OCI-LY7 (cell line): Measurements from ENCODE around the gene CDHR2. TPM values are rescaled to one million over a fixed set of nuclear protein-coding genes. Genes with fewer than 3 reads are reported as not detected.

Source experiments
- BruUV-seq: library from RNA; stranded (reverse); fragments of 400-500 nt; replicated peaks from 2 replicates; lab custom pipeline; 2021; lab: Mats Ljungman, UMichigan
- CTCF ChIA-PET: fragments of 300-600 bp; sonication (Branson Sonifier 250); formaldehyde crosslinking; loops from one replicate; lab custom pipeline; 2022; ENCODE audit warnings: antibody characterized with exemption; ENCODE audit not compliant: unreplicated experiment; lab: Charles Lee
- POLR2A ChIA-PET: fragments of 300-600 bp; sonication (Branson Sonifier 250); formaldehyde crosslinking; loops from one replicate; lab custom pipeline; 2022; ENCODE audit warnings: antibody characterized with exemption; lab: Charles Lee
- DNase-seq: peaks from one replicate; pipeline ENCODE4 v3.0.0-alpha.2; 2015; ENCODE audit warnings: low spot score
- H2AFZ ChIP-seq: fragments of 200-600 bp; sonication (generic), shearing (Covaris generic); 2 replicates; pipeline ENCODE4 v1.6.1; 2014; ENCODE audit warnings: mild to moderate bottlenecking, antibody characterized with exemption, low read length, moderate library complexity
- H3K27ac ChIP-seq: fragments of 200-600 bp; sonication (generic); 2 replicates; pipeline ENCODE4 v1.5.1; 2014; ENCODE audit warnings: mixed run types, low read depth, mild to moderate bottlenecking, moderate library complexity, low read length, inconsistent platforms; ENCODE audit not compliant: poor library complexity, severe bottlenecking
- H3K36me3 ChIP-seq: fragments of 200-600 bp; sonication (generic); 2 replicates; pipeline ENCODE4 v1.6.1; 2014; ENCODE audit warnings: mild to moderate bottlenecking, antibody characterized with exemption, low read length, moderate library complexity, mixed read lengths; ENCODE audit not compliant: insufficient read depth
- H3K4me1 ChIP-seq: fragments of 200-600 bp; sonication (generic); 2 replicates; pipeline ENCODE4 v1.5.1; 2014; ENCODE audit warnings: mild to moderate bottlenecking, low read length; ENCODE audit not compliant: insufficient read depth, poor library complexity, severe bottlenecking
- H3K4me2 ChIP-seq: fragments of 200-600 bp; sonication (generic); 2 replicates; pipeline ENCODE4 v1.6.1; 2014; ENCODE audit warnings: mild to moderate bottlenecking, low read length
- H3K4me3 ChIP-seq: fragments of 200-600 bp; sonication (generic); 2 replicates; pipeline ENCODE4 v1.5.1; 2014; ENCODE audit warnings: mild to moderate bottlenecking, low read depth, low read length; ENCODE audit not compliant: poor library complexity, severe bottlenecking
- H3K79me2 ChIP-seq: fragments of 200-600 bp; sonication (generic); 2 replicates; pipeline ENCODE4 v1.6.1; 2016; ENCODE audit warnings: low read depth, mild to moderate bottlenecking, low read length, moderate library complexity, mixed read lengths; ENCODE audit not compliant: insufficient read depth
- H3K9me2 ChIP-seq: fragments of 200-600 bp; sonication (generic); 2 replicates; pipeline ENCODE4 v1.6.1; 2016; ENCODE audit warnings: mild to moderate bottlenecking, low read length, mixed read lengths; ENCODE audit not compliant: insufficient read depth
- H3K9me3 ChIP-seq: fragments of 200-600 bp; sonication (generic); 2 replicates; pipeline ENCODE4 v1.6.1; 2014; ENCODE audit warnings: mild to moderate bottlenecking, mixed run types, low read length, mixed read lengths
- H4K20me1 ChIP-seq: fragments of 200-600 bp; sonication (generic); 2 replicates; pipeline ENCODE4 v1.6.1; 2014; ENCODE audit warnings: mild to moderate bottlenecking, antibody characterized with exemption, low read length, moderate library complexity, mixed read lengths; ENCODE audit not compliant: insufficient read depth
- EZH2phosphoT487 ChIP-seq: fragments of 200-600 bp; sonication (generic); IDR thresholded peaks from 2 replicates; pipeline ENCODE4 v1.6.1; 2018; ENCODE audit warnings: low read depth, borderline replicate concordance, mild to moderate bottlenecking, mixed run types, antibody characterized with exemption, low read length, moderate library complexity, mixed read lengths
- intact Hi-C: fragments of 100-400 bp; cut with micrococcal nuclease; formaldehyde crosslinking; loops from one replicate; pipeline ENCODE4 v1.10.0; 2022; ENCODE audit not compliant: unreplicated experiment
- total RNA-seq, 2 experiments: library from RNA; depleted of rRNA in 1 of 2; stranded (reverse); fragments of >200 nt in 1 of 2; shearing (Covaris generic) in 1 of 2; gene quantifications; 2 replicates each; pipeline ENCODE4 v1.2.3, GENCODE V29; 2014 to 2022
- TF ChIP-seq, protein P1 (sequence below): fragments of 200-600 bp; sonication (generic); conservative IDR thresholded peaks from 2 replicates; pipeline ENCODE4 v1.5.1; 2014; ENCODE audit warnings: mild to moderate bottlenecking, antibody characterized with exemption, low read length, moderate library complexity, mixed read lengths

Gene CDHR2
- total RNA-seq, 2 experiments from 2014 or later: 0.25 to 3.8 TPM

GRCh38 chr5:176583076-176583475, 33.9 kb downstream of the CDHR2 start:
- CTCF ChIA-PET: no interaction called here
- intact Hi-C loops: no loop called here
- no peak overlapping the region for H2AFZ ChIP-seq
- no peak for DNase-seq
- no peaks in the 10 kb centered on the region for H4K20me1 ChIP-seq
- no peaks in the 10 kb centered on the region for H3K4me1 ChIP-seq
- H3K27ac ChIP-seq: no peak overlapping the region
- no TSS peak for BruUV-seq
- H3K4me3 ChIP-seq: no peak overlapping the region
- peaks cover 15% of the 10 kb centered on the region for H3K9me3 ChIP-seq
- no peaks in the 10 kb centered on the region for H3K9me2 ChIP-seq
- TF ChIP-seq, protein P1, sequence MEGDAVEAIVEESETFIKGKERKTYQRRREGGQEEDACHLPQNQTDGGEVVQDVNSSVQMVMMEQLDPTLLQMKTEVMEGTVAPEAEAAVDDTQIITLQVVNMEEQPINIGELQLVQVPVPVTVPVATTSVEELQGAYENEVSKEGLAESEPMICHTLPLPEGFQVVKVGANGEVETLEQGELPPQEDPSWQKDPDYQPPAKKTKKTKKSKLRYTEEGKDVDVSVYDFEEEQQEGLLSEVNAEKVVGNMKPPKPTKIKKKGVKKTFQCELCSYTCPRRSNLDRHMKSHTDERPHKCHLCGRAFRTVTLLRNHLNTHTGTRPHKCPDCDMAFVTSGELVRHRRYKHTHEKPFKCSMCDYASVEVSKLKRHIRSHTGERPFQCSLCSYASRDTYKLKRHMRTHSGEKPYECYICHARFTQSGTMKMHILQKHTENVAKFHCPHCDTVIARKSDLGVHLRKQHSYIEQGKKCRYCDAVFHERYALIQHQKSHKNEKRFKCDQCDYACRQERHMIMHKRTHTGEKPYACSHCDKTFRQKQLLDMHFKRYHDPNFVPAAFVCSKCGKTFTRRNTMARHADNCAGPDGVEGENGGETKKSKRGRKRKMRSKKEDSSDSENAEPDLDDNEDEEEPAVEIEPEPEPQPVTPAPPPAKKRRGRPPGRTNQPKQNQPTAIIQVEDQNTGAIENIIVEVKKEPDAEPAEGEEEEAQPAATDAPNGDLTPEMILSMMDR: no peak
- no peak for TF ChIP-seq EZH2phosphoT487
- H3K36me3 ChIP-seq: no peaks in the 10 kb centered on the region
- no peaks in the 10 kb centered on the region for H3K79me2 ChIP-seq
- H3K4me2 ChIP-seq: no peak overlapping the region
- POLR2A ChIA-PET: no interaction called here

DNA sequence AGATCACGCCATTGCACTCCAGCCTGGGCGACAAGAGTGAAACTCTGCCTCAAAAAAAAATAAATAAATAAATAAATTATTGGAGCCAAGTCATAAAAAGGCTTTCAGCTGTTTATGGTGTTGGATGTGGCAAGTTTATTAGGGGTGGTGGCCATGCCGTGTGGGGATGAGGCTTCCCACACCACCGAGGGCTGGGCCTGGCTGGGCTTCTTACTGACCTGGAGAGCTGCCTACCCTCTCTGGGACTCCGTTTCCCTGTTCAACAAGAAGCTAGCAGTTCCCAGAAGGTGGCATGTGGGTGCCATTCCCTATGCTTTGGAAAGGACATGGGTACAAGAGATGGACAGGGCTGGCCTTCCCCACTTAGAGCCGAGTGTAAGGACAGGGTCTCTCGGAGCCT, 38.3 kb downstream of the CDHR2 start:
- Histone ChIP-seq H3K79me2 (no peaks in the 10 kb centered on the region), H3K4me2 (no peak overlapping the region), H3K27ac (no peak overlapping the region), H3K36me3 (0 out of 2 replicates have a peak, but pooled peaks cover 2% of the 10 kb centered on the region), H3K9me2 (no peaks in the 10 kb centered on the region), H3K4me1 (no peaks in the 10 kb centered on the region), H3K9me3 (peaks cover 15% of the 10 kb centered on the region), H4K20me1 (no peaks in the 10 kb centered on the region), H2AFZ (no peak overlapping the region), H3K4me3 (no peak overlapping the region)
- no TSS peak for BruUV-seq
- TF ChIP-seq, protein P1: no peak
- TF ChIP-seq EZH2phosphoT487: no peak
- DNase-seq: no peak
- intact Hi-C loops: no loop called here
- ChIA-PET POLR2A (no interaction called here), CTCF (no interaction called here)

DNA sequence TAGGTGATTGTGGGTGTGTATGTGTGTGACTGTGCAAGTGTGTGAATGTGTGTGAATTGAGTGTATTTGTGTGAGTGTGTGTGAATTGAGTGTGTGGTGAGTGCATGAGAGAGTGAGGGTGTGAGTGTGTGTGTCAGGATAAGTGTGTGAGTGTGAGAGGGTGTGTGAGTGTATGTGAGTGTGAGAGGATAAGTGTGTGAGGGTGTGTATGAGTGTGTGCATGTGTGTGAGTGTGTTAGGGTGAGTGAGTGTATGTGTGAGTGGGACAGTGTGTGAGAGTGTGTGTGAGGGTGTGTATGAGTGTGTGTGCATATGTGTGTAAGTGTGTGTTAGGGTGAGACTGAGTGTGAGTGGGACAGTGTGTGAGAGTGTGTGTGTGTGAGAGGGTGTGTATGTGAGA, 39.2 kb downstream of the CDHR2 start:
- TF ChIP-seq EZH2phosphoT487: no peak
- TF ChIP-seq, protein P1: no peak
- Histone ChIP-seq H3K36me3 (0 out of 2 replicates have a peak, but pooled peaks cover 4% of the 10 kb centered on the region), H3K9me3 (peaks cover 15% of the 10 kb centered on the region), H3K4me2 (no peak overlapping the region), H4K20me1 (no peaks in the 10 kb centered on the region), H3K4me3 (no peak overlapping the region), H3K4me1 (no peaks in the 10 kb centered on the region), H3K9me2 (no peaks in the 10 kb centered on the region), H3K79me2 (no peaks in the 10 kb centered on the region), H3K27ac (no peak overlapping the region), H2AFZ (no peak overlapping the region)
- ChIA-PET CTCF (no interaction called here), POLR2A (no interaction called here)
- no TSS peak for BruUV-seq
- DNase-seq: no peak
- intact Hi-C loops: no loop called here
